Measurements from ENCODE around the gene FBXO42. TPM values are rescaled to one million over a fixed set of nuclear protein-coding genes. Genes with fewer than 3 reads are reported as not detected.
"Not testable (repeated sequence)": the region's sequence is repeated elsewhere in the genome, so short reads cannot be mapped to it uniquely, and the experiment has no call there.

Gene FBXO42
- total RNA-seq, 3 donors from 2014 or later = 20.3 to 28.5 (median 26.7) TPM

DNA sequence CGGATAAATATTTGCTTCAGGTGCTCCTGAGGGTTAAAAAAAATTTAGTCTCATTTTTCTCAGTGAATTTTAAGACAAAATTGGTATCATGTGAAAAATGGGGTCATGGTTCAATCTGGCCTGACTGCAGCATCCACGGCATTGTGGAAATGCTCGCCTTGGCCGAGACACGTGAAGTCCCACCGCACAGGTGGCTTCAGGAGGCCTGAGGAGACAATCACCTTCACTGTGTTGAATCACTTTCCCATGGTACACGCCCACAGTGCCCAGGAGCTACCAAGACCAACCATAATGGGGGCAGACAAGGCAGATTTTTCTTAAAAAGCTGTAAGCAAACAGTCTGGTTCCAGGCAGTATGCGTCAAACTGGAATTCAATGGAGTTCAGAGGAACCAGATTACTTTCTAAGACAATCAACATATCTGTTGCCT lies 104.3 kb downstream of the FBXO42 start:
- peak overlapping the region; percentile 83 to 84 for H3K27ac ChIP-seq
- H3K27me3 ChIP-seq = no peaks in the 10 kb centered on the region
- no peaks in the 10 kb centered on the region for H3K9me3 ChIP-seq
- no peak overlapping the region for H3K4me3 ChIP-seq
- DNase-seq (ENCODE audit: low spot score in 2 of 2) = no peak
- H3K4me1 ChIP-seq = peaks cover 10 to 20% of the 10 kb centered on the region in 2 donors
- peaks cover 4% of the 10 kb centered on the region for H3K36me3 ChIP-seq
- intact Hi-C loops (cut with DNase I; ENCODE audit: low total_unique reads) = no loop called here
- TF ChIP-seq POLR2A (IDR thresholded peaks at IDR 0.05) (no peak), POLR2AphosphoS5 (IDR thresholded peaks at IDR 0.05) (no peak), CTCF (IDR thresholded peaks at IDR 0.05) (no peak)

DNA sequence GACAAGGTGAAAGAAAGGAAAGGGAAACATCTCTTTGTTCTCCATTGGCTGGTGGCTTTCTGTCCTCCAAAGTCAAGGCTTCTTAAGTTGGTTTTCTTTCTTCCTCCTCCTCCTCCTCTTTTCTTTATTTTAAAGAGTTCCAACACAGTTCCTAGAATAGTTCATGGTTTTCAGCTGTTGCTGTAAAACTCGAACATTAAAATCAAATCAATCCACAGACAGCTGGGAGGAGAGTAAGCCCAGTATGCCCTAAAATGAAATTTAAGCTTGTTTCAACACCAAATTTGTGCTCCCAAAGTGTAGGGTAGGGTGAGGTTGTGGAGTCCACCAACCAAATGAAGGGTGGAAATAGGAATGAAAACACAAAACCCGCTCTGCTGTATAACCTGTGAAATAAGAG lies 104.8 kb downstream of the FBXO42 start:
- intact Hi-C loops (cut with DNase I; ENCODE audit: low total_unique reads) = no loop called here
- H3K4me1 ChIP-seq = peaks cover 10 to 20% of the 10 kb centered on the region in 2 donors
- H3K9me3 ChIP-seq = no peaks in the 10 kb centered on the region
- DNase-seq (ENCODE audit: low spot score in 2 of 2) = no peak
- no peak for TF ChIP-seq CTCF (IDR thresholded peaks at IDR 0.05)
- no peak for TF ChIP-seq POLR2AphosphoS5 (IDR thresholded peaks at IDR 0.05)
- no peak for TF ChIP-seq POLR2A (IDR thresholded peaks at IDR 0.05)
- no peaks in the 10 kb centered on the region for H3K27me3 ChIP-seq
- no peak overlapping the region for H3K4me3 ChIP-seq
- peak overlapping the region; percentile 83 to 84 for H3K27ac ChIP-seq
- H3K36me3 ChIP-seq = peaks cover 4% of the 10 kb centered on the region

- Histone ChIP-seq H3K27ac (peak overlapping the region; percentile 33 to 83), H3K27me3 (no peaks in the 10 kb centered on the region), H3K36me3 (peaks cover 4% of the 10 kb centered on the region), H3K9me3 (no peaks in the 10 kb centered on the region), H3K4me1 (peaks cover 10 to 20% of the 10 kb centered on the region in 2 donors), H3K4me3 (no peak overlapping the region)
- TF ChIP-seq POLR2AphosphoS5 (IDR thresholded peaks at IDR 0.05) = no peak
- no peak for TF ChIP-seq CTCF (IDR thresholded peaks at IDR 0.05)
- TF ChIP-seq POLR2A (IDR thresholded peaks at IDR 0.05) = no peak
- intact Hi-C loops (cut with DNase I; ENCODE audit: low total_unique reads) = no loop called here
- no peak for DNase-seq (ENCODE audit: low spot score in 2 of 2)
Measured at GRCh38 chr1:16246961-16247360, 105.3 kb downstream of the FBXO42 start.

DNA sequence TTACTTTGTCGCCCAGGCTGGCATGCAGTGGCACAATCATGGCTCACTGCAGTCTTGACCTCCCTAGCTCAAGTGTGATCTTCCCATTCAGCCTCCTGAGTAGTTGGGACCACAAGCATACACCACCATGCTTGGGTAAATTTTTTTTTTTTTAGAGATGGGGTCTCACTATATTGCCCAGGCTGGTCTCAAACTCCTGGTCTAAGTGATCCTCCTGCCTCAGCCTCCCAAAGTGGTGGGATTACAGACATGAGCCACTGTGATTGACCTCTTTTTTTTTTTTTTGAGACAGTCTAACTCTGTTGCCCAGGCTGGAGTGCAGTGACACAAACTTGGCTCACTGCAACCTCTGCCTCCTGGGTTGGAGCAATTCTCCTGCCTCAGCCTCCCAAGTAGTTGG lies 106.0 kb downstream of the FBXO42 start:
- DNase-seq (ENCODE audit: low spot score in 2 of 2); H3K9me3 ChIP-seq; H3K4me3 ChIP-seq; H3K27me3 ChIP-seq; H3K27ac ChIP-seq; intact Hi-C loops (cut with DNase I; ENCODE audit: low total_unique reads); H3K36me3 ChIP-seq: not testable (repeated sequence)
- peaks cover 10 to 20% of the 10 kb centered on the region in 2 donors for H3K4me1 ChIP-seq

DNA sequence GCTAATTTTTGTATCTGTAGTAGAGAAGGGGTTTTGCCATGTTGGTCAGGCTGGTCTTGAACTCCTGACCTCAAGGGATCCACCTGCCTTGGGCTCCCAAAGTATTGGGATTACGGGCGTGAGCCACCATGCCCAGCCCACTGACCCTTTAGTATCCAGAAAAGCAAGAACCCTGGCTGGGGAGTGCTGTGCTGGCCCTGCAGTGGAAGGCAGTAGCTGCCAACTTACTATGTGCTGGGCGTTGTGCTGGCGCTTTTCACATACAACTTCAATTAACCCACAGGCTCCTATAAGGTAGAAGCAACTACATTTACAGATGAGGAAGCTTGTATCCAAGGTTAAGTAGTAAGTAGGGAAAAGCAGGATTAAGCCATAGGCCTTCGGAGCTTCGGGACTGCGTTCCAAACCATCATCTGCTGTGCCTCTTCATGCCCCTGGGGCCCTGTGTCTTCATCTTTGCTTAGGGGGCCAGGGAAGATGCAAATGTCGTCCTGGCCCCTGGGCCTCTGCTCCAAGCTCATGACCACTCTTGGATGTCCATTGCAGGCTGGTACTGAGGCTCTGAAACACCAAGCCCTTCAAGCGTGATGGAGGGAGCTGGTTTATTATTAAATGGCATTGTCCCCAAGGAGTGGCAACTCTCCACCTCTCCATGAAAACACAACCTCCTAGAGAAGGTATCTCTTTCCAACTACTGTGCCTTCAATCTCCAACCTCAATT lies 106.6 kb downstream of the FBXO42 start:
- DNase-seq (ENCODE audit: low spot score in 2 of 2) = no peak
- H3K27ac ChIP-seq = no peak overlapping the region
- H3K4me3 ChIP-seq = no peak overlapping the region
- no peaks in the 10 kb centered on the region for H3K27me3 ChIP-seq
- H3K9me3 ChIP-seq = no peaks in the 10 kb centered on the region
- H3K4me1 ChIP-seq = peaks cover 10 to 20% of the 10 kb centered on the region in 2 donors
- no peaks in the 10 kb centered on the region for H3K36me3 ChIP-seq
- intact Hi-C loops (cut with DNase I; ENCODE audit: low total_unique reads) = no loop called here
- TF ChIP-seq POLR2A (IDR thresholded peaks at IDR 0.05) (no peak), POLR2AphosphoS5 (IDR thresholded peaks at IDR 0.05) (no peak)

GRCh38 chr1:16244650-16245285 lies 107.5 kb downstream of the FBXO42 start:
- Histone ChIP-seq H3K9me3 (no peaks in the 10 kb centered on the region), H3K4me1 (peaks cover 10 to 20% of the 10 kb centered on the region in 2 donors), H3K36me3 (no peaks in the 10 kb centered on the region), H3K27ac (no peak overlapping the region), H3K27me3 (no peaks in the 10 kb centered on the region), H3K4me3 (no peak overlapping the region)
- intact Hi-C loops (cut with DNase I; ENCODE audit: low total_unique reads) = no loop called here
- TF ChIP-seq POLR2A (IDR thresholded peaks at IDR 0.05) (no peak), CTCF (IDR thresholded peaks at IDR 0.05) (peak in 1 of 3 donors; percentile 1)
- DNase-seq (ENCODE audit: low spot score in 2 of 2) = no peak

Data from breast epithelium (tissue), 4 donors.